ENCODE results near the gene LYST.

DNA sequence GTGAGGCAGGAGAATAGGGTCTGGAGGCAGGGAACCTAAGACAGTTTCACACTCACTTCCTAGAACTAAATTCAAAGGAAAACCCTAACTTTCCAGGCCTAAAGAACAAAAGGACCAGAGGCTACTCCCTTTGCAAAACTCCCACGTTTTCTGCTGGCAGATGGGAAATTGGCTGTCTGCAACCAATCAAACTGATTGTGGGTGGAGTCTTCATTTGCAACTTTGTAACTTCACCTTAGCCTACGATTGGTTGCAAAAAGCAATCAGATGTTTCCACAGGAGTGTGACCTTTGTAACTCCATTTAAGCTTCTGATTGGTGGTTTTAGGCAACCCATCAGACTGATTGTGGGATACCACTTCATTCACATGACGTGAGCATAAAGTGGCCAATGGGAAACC lies 197.4 kb downstream of the LYST start:
- no peak for TF ChIP-seq MYC (IDR thresholded peaks at IDR 0.05; ENCODE audit: insufficient read depth, insufficient read length, insufficient replicate concordance, low read length, severe bottlenecking)
- TF ChIP-seq, protein P1, sequence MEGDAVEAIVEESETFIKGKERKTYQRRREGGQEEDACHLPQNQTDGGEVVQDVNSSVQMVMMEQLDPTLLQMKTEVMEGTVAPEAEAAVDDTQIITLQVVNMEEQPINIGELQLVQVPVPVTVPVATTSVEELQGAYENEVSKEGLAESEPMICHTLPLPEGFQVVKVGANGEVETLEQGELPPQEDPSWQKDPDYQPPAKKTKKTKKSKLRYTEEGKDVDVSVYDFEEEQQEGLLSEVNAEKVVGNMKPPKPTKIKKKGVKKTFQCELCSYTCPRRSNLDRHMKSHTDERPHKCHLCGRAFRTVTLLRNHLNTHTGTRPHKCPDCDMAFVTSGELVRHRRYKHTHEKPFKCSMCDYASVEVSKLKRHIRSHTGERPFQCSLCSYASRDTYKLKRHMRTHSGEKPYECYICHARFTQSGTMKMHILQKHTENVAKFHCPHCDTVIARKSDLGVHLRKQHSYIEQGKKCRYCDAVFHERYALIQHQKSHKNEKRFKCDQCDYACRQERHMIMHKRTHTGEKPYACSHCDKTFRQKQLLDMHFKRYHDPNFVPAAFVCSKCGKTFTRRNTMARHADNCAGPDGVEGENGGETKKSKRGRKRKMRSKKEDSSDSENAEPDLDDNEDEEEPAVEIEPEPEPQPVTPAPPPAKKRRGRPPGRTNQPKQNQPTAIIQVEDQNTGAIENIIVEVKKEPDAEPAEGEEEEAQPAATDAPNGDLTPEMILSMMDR (IDR thresholded peaks at IDR 0.05 in 2 of 3, conservative IDR thresholded peaks at IDR 0.05 in 1 of 3; ENCODE audit: control insufficient read depth in 2 of 3, extremely low read depth in 1 of 3, insufficient read depth in 1 of 3, low read depth in 3 of 3, low read length in 3 of 3) = no peak
- TF ChIP-seq NRF1 (conservative IDR thresholded peaks at IDR 0.05; ENCODE audit: low read depth, low read length) = no peak
- TF ChIP-seq EZH2 (IDR thresholded peaks at IDR 0.05; ENCODE audit: borderline replicate concordance, control insufficient read depth, low read depth, low read length) = no peak
- TF ChIP-seq BCL11A (IDR thresholded peaks at IDR 0.05; ENCODE audit: low read depth, low read length) = no peak
- no peak for TF ChIP-seq HDGF (IDR thresholded peaks at IDR 0.05)
